ENCODE data around the gene PRRG1. TPM values are rescaled to one million over a fixed set of nuclear protein-coding genes. Genes with fewer than 3 reads are reported as not detected.

PRRG1 gene
- total RNA-seq, 1 experiment from 2014 or later: 34.4 TPM

- Histone ChIP-seq H2AFZ (no peak overlapping the region), H4K20me1 (ENCODE audit: insufficient read depth) (no peaks in the 10 kb centered on the region), H3K9me3 (ENCODE audit: insufficient read depth, low read depth) (no peaks in the 10 kb centered on the region), H3K4me2 (no peak overlapping the region), H3F3A (ENCODE audit: insufficient read depth, low read depth) (no peaks in the 10 kb centered on the region), H3K27me3 (ENCODE audit: insufficient read depth, low read depth) (no peaks in the 10 kb centered on the region), H3K4me1 (replicated peaks; ENCODE audit: insufficient read depth) (no peaks in the 10 kb centered on the region), H3K9me2 (ENCODE audit: insufficient read depth) (no peaks in the 10 kb centered on the region), H3K36me3 (ENCODE audit: low read depth) (no peaks in the 10 kb centered on the region), H3K4me3 (no peak overlapping the region), H3K27ac (no peak overlapping the region), H3K79me2 (ENCODE audit: low read depth) (peaks cover 85% of the 10 kb centered on the region)
- ChIA-PET CTCF (no interaction called here), POLR2A (ENCODE audit: unreplicated experiment) (interaction anchor here (0.6 kb wide), 1 partner anchor 329 kb away, joined by 3 read pairs; no protein-coding TSS in a partner anchor)
- intact Hi-C loops (cut with micrococcal nuclease; ENCODE audit: unreplicated experiment): no loop called here
- DNase-seq: no peak
- TF ChIP-seq EZH2 (IDR thresholded peaks at IDR 0.05; ENCODE audit: low read depth): no peak
- TF ChIP-seq, protein P1, sequence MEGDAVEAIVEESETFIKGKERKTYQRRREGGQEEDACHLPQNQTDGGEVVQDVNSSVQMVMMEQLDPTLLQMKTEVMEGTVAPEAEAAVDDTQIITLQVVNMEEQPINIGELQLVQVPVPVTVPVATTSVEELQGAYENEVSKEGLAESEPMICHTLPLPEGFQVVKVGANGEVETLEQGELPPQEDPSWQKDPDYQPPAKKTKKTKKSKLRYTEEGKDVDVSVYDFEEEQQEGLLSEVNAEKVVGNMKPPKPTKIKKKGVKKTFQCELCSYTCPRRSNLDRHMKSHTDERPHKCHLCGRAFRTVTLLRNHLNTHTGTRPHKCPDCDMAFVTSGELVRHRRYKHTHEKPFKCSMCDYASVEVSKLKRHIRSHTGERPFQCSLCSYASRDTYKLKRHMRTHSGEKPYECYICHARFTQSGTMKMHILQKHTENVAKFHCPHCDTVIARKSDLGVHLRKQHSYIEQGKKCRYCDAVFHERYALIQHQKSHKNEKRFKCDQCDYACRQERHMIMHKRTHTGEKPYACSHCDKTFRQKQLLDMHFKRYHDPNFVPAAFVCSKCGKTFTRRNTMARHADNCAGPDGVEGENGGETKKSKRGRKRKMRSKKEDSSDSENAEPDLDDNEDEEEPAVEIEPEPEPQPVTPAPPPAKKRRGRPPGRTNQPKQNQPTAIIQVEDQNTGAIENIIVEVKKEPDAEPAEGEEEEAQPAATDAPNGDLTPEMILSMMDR (conservative IDR thresholded peaks at IDR 0.05): no peak
- BruUV-seq (replicated peaks): no TSS peak
Observed at GRCh38 chrX:37357436-37357835, 8.3 kb downstream of the PRRG1 start.

GRCh38 chrX:37361596-37361995, 12.4 kb downstream of the PRRG1 start:
- Histone ChIP-seq H4K20me1 (ENCODE audit: insufficient read depth) (no peaks in the 10 kb centered on the region), H3K4me2 (no peak overlapping the region), H3K27me3 (ENCODE audit: insufficient read depth, low read depth) (no peaks in the 10 kb centered on the region), H3K9me2 (ENCODE audit: insufficient read depth) (no peaks in the 10 kb centered on the region), H3K36me3 (ENCODE audit: low read depth) (no peaks in the 10 kb centered on the region), H3K27ac (no peak overlapping the region), H2AFZ (no peak overlapping the region), H3K4me3 (no peak overlapping the region), H3K4me1 (replicated peaks; ENCODE audit: insufficient read depth) (no peaks in the 10 kb centered on the region), H3K9me3 (ENCODE audit: insufficient read depth, low read depth) (no peaks in the 10 kb centered on the region), H3F3A (ENCODE audit: insufficient read depth, low read depth) (no peaks in the 10 kb centered on the region), H3K79me2 (ENCODE audit: low read depth) (peaks cover 67% of the 10 kb centered on the region)
- BruUV-seq (replicated peaks): no TSS peak
- DNase-seq: no peak
- ChIA-PET CTCF (no interaction called here), POLR2A (ENCODE audit: unreplicated experiment) (no interaction called here)
- intact Hi-C loops (cut with micrococcal nuclease; ENCODE audit: unreplicated experiment): no loop called here
- no peak for TF ChIP-seq EZH2 (IDR thresholded peaks at IDR 0.05; ENCODE audit: low read depth)
- TF ChIP-seq, protein P1 (conservative IDR thresholded peaks at IDR 0.05): no peak

- TF ChIP-seq, protein P1 (conservative IDR thresholded peaks at IDR 0.05): no peak
- no peak for TF ChIP-seq EZH2 (IDR thresholded peaks at IDR 0.05; ENCODE audit: low read depth)
- H3K4me2 ChIP-seq: no peak overlapping the region
- H3K27me3 ChIP-seq (ENCODE audit: insufficient read depth, low read depth): no peaks in the 10 kb centered on the region
- H3K9me2 ChIP-seq (ENCODE audit: insufficient read depth): no peaks in the 10 kb centered on the region
- intact Hi-C loops (cut with micrococcal nuclease; ENCODE audit: unreplicated experiment): no loop called here
- H2AFZ ChIP-seq: no peak overlapping the region
- no peak overlapping the region for H3K27ac ChIP-seq
- no peaks in the 10 kb centered on the region for H4K20me1 ChIP-seq (ENCODE audit: insufficient read depth)
- no peaks in the 10 kb centered on the region for H3K36me3 ChIP-seq (ENCODE audit: low read depth)
- BruUV-seq (replicated peaks): no TSS peak
- POLR2A ChIA-PET (ENCODE audit: unreplicated experiment): no interaction called here
- no peak overlapping the region for H3K4me3 ChIP-seq
- no peaks in the 10 kb centered on the region for H3K4me1 ChIP-seq (replicated peaks; ENCODE audit: insufficient read depth)
- H3K9me3 ChIP-seq (ENCODE audit: insufficient read depth, low read depth): no peaks in the 10 kb centered on the region
- no peak for DNase-seq
- CTCF ChIA-PET: no interaction called here
- H3K79me2 ChIP-seq (ENCODE audit: low read depth): peaks cover 43% of the 10 kb centered on the region
- H3F3A ChIP-seq (ENCODE audit: insufficient read depth, low read depth): no peaks in the 10 kb centered on the region
Observed at GRCh38 chrX:37364666-37365065, 15.5 kb downstream of the PRRG1 start.
